ENCODE results near the gene INSR. TPM values are rescaled to one million over a fixed set of nuclear protein-coding genes. Genes with fewer than 3 reads are reported as not detected.
A peak's percentile ranks its signal among the peaks of the same experiment; 100 is the strongest.
"Not testable (repeated sequence)": the region's sequence is repeated elsewhere in the genome, so short reads cannot be mapped to it uniquely, and the experiment has no call there.

INSR gene
- polyA plus RNA-seq, 4 donors: 23.3 to 35.3 (median 28.7) TPM

DNA sequence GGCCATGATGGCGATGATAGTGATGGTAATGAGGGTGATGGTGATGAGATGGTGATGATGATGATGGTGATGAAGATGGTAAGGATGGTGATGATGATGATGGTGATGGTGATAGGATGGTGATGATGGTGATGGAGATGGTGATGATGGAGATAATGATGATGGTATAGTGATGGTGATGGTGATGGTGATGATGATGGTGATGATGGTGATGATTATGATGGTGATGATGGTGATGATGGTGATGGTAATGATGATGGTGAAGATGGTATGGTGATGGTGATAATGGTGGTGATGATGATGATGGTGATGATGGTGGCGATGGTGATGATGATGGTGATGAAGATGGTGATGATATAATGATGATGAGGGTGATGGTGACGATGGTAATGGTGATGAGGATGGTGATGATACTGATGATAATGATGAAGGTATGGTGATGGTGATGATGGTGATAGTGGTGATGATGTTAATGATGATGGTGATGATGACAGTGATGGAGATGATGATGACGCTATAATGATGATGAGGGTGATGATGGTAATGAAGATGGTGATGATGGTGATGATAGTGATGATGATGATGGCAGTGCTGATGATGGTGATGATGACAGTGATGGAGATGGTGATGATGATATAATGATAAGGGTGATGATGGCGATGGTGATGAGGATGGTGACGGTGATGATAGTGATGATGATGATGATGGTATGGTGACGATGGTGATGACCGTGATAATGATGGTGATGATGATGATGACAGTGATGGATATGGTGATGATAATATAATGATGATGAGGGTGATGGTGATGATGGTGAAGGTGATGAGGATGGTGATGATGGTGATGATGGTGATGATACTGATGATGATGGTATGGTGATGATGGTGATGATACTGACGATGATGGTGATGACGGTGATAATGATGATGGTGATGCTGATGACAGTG lies 187.2 kb downstream of the INSR start:
- DNase-seq (ENCODE audit: low read depth in 4 of 4, low spot score in 2 of 4): no peak

DNA sequence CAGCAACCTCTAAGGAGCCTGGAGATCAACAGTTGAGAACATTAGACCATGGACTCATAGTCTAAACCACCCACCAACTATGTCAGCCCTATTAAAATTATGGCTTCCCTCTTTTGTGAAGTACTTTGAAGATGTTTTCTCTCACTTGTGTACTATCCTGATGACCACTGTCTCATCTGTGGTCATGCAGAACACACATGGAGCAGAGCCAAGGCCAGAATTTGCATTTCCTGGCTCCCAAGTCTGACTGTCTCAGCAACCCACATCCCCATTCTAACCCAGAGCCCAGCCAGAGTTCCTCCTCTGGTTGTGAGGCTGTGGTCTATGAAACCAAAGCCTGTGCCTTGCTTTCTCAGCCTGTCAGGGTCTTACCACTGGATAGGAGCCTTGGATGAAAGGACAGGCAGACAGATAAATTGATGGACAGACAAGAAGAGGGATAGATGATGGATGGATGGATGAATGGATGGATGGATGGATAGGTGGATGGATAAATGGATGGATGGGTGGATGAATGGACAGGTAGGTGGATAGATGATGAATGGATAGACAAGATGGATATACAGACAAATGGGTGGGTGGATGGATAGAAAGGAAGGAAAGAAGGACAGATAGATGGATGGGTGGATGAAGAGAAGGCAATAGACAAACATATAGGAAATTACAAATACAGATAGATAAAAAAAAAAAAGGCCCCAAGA lies 189.3 kb downstream of the INSR start:
- no peak for DNase-seq (ENCODE audit: low read depth in 4 of 4, low spot score in 2 of 4)

DNA sequence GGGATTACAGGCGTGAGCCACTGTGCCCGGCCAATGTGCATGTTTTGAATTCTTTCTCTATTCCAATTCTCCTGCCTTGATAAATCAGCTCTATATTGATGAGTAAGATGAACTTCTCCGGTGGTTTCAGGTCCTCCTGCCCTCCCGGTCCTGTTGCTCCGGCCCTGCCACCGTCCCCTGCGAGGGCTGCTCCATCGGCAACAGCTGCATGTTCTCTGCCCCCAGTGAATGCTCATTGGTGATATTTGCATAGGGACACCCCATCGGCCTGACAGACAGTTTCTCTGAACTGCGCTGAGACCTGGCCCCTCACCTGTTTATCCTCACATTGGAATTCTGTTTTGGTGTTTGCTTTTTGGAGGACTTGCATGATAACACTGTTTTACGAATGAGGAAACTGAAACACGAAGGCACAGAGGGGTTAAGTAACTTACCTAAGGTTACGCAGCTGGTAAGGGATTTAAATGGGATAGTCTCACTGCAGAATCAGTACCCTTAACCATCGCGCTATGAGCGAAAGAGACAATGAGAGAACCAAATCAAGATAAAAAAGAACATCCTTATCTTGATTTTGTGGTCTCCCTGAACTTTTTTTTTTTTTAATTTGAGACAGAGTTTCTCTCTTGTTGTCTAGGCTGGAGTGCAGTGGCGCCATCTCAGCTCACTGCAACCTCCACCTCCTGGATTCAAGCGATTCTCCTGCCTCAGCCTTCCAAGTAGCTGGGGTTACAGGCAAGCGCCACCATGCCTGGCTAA lies 192.5 kb downstream of the INSR start:
- no peak for DNase-seq (ENCODE audit: low read depth in 4 of 4, low spot score in 2 of 4)

DNA sequence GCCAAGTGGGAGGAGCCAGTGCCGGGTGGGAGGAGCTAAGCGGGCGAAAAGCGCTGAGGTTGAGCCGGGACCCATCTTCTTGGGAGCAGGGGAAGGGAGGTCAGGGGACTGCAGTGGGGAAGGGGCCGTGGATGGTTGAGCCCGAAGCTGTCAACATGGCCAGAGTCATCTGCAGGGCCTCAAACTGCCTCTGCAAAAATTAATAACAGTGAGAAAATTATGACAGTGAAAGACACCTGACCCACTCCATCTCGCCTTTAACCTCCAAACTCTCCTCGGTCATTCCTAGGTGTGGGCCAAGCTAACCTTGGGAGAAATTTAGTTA lies 194.7 kb downstream of the INSR start:
- no peak for DNase-seq (ENCODE audit: low read depth in 4 of 4, low spot score in 2 of 4)

DNA sequence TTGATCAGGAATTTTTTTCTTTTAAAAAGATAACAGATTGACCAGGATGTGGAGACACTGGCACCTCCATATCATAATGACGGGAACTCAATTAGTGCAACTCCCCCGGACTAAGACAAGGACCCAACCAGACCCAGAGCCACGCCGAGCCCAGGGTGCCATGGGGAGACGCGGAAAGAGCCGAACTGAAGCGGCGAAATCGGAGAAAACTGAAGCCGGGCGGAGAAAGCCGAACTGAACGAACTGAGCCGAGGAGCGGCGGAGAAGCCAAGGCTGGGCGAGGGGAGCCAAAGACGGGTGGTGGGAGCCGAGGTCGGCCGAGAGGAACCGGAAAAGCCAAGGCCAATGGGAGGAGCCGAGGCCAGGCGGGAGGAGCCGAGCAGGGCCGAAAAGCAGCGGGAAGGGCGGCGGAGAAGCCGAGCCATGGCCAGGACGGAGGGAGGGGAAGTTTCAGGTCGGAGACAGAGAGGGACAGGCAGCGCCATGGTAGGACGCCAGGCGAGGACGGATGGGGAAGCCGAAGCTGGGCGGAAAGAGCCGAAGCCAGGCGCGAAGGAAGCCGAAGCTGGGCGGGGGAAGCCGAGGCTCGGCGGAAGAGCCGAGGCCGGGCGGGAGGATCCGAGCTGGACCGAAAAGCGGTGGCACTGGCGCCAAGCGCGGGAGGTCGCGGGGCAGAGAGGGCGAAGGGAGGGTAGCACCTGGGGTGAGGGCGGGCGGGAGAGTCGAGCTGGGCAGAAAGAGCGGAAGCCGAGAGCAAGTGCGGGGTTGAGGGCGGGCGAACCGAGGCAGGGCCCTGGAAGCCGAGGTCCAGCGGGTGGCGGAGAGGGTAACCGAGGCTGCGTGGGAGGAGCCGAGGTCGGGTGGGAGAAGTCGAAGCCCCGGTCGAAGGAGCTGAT lies 195.3 kb downstream of the INSR start:
- peak; percentile 78 to 88 (median 86) for DNase-seq (ENCODE audit: low read depth in 4 of 4, low spot score in 2 of 4)

DNA sequence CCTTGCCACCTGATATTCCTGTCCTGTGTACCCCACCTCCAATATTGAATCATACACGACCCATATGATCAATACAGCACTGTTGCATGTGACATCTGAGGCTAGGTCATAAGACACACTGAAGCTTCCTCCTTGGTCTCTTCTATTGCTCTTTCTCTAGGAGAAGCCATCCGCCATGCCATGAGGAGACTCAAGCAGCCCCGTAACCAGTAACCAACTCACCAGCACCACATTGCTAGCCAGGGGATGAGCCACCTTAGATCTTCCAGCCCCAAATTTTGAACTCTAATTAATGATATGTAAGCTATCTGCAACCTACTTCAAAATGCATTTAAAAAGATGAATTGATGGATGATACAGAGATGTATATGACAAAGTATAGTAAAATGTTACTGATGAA lies 196.1 kb downstream of the INSR start:
- DNase-seq (ENCODE audit: low read depth in 4 of 4, low spot score in 2 of 4): no peak

DNA sequence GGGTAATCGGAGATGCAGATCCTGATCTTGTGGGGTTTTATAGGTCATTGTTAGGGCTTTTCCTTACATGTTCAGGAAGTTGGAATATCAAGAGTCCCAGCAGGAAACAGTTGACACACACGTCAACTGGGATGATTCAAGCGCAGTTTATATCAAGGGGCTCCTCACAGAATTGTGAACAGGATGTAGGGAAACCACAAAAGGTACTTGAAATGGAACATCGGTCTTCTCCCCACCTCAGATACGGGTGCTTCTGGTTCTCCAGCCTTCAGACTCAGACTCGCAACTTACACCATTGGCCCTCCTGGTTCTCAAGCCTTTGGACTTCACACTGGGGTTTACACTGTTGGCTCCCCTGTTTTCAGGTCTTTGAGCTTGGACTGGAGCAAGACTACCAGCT lies 205.2 kb downstream of the INSR start:
- no peak for DNase-seq (ENCODE audit: low read depth in 4 of 4, low spot score in 2 of 4)

DNA sequence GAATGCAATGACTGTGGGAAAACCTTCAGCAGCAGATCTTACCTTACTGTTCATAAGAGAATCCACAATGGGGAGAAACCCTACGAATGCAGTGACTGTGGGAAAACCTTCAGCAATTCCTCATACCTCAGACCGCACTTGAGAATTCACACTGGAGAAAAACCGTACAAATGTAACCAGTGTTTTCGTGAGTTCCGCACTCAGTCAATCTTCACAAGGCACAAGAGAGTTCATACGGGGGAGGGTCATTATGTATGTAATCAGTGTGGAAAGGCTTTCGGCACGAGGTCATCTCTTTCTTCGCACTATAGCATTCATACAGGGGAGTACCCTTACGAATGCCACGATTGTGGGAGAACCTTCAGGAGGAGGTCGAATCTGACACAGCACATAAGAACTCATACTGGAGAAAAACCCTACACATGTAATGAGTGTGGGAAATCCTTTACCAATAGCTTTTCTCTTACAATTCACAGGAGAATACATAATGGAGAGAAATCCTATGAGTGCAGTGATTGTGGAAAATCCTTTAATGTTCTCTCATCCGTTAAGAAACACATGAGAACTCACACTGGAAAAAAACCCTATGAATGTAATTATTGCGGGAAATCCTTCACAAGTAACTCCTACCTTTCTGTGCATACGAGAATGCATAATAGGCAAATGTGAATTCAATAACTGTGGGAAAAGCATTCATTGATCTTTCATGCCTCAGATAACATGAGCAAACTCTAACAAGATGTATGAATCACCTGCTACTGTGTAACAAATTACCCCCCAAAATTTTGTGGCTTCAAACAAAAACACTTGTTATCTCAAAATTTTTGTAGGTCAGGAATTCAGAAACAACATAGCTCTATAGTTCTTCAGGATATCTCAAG lies 210.9 kb downstream of the INSR start:
- DNase-seq (ENCODE audit: low read depth in 4 of 4, low spot score in 2 of 4): no peak

DNA sequence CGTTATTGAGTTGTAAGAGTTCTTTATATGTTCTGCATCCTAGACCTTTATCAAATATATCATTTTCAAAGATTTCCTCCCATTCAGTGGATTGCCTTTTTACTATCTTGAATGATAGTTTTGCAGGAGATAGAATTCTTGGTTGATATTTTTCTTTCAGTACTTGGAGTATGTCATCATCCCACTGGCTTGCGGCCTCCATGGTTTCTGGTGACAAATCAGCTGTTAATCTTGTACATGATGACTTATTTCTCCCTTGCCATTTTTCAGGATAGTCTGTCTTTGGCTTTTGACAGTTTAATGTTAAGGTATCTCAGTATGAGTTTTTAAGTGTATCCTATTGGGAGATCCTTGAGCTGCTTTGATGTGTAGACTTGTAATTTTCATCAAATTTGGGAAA lies 216.2 kb downstream of the INSR start:
- DNase-seq (ENCODE audit: low read depth in 4 of 4, low spot score in 2 of 4): no peak

DNA sequence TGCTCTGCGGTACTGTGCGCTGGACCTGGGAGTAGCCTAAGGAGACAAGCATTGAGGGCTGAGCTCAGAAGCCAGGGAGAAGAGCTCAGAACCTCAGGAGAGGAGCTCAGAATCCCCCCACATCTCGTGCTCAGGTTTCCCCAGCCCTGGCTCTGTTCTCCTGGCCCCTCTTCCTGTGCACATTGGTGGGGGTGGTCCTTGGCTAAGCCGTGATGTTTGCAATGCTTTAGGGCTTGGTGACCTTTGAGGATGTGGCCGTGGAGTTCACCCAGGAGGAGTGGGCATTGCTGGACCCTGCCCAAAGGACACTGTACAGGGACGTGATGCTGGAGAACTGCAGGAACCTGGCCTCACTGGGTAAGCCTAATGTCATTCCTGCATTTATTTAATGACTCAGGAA lies 218.1 kb downstream of the INSR start:
- DNase-seq (ENCODE audit: low read depth in 4 of 4, low spot score in 2 of 4): no peak

DNA sequence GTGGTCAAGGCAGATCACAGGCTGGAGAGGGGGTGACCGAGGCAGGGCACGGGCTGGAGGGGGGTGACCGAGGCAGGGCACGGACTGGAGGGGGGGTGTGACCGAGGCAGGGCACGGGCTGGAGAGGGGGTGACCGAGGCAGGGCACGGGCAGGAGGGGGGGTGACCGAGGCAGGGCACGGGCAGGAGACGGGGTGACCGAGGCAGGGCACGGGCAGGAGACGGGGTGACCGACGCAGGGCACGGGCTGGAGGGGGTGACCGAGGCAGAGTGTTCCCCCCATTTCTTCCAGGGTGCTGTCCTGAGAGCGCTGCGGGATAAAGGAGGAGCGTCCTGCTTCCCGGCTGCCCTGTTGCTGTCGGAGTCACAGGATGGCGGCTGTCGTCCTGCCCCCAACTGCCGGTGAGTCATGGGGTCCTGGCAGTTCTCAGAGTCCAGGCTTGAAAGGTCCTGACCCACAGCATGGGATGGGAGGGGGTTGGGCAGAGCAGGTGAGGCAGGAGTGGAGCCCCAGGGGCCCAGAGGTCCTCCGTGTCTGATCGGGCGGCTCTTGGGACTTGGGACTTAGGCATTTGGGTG lies 219.4 kb downstream of the INSR start:
- DNase-seq (ENCODE audit: low read depth in 4 of 4, low spot score in 2 of 4): no peak

DNA sequence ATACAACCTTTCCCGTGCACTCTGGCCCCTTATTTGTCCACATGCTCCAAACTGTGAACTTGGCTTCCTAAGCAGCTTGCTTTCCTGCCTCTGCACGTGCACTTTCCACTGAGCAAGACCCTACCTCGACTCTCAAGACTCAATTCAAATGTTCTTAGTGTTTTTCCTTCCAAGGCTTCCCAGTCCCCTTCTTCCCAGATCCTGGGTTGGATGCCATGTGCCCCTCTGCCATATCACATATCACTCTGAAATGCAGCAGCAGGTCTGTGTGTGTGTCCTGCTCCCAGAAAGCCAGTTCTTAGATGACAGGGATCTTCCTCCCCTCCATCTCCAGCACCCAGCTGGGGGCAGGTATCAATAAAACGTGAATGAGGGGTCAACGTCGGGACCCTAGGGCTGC lies 221.7 kb downstream of the INSR start:
- DNase-seq (ENCODE audit: low read depth in 4 of 4, low spot score in 2 of 4): no peak

DNA sequence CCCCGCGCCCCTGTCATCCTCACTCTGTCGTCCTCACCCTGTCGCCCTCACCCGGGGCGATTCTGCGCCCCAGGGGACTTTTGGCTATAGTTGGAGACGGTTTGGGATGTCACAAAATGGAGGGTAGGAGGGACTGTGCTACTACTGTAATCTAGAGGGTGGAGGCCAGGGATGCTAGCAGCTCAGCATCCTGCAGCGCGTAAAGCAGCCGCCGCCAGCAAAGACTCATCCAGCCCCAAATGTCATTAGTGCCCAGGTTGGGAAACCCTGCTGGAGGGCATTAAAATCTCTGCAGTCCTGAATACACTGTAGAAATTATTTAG lies 224.3 kb downstream of the INSR start:
- no peak for DNase-seq (ENCODE audit: low read depth in 4 of 4, low spot score in 2 of 4)

DNA sequence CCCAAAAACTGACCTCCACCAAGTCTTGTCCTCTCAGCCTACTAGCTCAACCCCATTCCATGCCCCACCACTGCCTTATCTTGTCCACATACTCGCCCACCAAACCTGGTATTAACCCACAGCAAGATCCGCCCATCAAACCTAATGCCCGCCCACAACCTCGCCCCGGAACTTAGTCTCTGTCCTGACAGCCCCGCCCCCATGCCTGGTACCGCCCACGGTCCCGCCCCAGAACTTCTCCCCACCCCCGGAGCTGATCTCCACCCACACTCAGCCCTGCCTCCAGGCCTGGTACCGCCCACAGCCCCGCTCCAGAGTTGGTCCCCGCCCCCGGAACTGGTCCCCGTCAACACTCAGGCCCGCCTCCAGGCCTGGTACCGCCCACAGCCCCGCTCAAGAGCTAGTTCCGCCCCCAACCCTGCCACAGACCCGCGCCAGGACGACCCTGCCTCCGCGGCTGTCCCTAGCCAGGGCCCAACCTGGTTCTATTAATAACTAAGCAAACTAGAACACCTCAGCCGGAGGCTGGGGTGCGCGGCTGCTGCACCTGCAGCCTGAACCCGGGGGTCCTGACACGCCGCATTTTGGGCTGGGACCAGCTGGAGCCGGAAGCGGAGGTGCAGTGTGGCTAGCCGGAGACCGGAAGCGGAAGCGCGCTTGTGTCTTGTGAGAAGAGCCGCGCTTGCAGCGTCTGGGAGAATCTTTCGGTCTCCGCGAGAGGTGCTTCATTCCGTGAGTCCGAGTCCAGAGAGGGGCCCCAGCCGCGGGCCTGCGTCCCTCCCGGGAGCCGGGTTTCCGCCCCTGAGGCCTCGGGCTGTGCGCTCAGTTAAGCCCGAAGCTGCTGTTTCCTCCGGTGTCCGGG lies 224.9 kb downstream of the INSR start, which contains the start of gene ZNF557:
Gene ZNF557, plus strand, starts transcription at position 662 of the 862 bp plus-strand sequence. CDS start 5,372 bp downstream, outside the sequence.
- DNase-seq (ENCODE audit: low read depth in 4 of 4, low spot score in 2 of 4): peak; percentile 91 to 95 (median 93)

DNA sequence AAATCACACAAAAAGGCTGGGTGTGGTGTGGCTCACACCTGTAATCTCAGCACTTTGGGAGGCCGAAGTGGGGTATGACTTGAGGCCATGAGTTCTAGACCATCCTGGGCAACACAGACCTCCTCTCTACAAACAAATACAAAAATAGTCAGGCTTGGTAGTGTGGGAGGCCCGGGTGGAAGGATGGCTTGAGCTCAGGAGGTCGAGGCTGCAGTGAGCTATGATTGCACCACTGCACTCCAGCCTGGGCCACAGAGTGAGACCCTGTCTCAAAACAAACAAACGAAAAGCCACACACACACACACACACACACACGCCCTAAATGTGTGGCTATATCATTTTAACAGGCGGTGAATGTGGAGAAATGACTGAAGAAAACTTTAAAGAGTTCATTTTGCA lies 225.6 kb downstream of the INSR start:
- DNase-seq (ENCODE audit: low read depth in 4 of 4, low spot score in 2 of 4): no peak

DNA sequence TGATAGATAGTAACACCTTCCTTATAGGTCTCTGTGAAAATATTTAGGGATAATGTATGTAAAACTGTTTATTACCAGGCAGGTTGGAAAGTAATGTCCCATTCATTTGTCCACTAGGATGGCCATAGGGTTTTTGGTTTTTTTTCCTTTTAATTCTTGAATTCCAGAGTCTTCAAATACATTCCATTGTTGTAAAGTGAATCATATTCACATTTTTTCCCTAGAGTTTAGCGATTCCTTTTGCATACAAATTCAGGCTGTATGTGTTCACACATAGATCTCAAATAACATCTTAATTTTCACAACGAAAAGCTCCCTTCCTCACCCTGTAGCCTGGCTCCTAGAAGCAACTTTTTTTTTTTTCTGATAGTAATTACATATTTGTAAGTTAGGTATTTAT lies 226.5 kb downstream of the INSR start:
- no peak for DNase-seq (ENCODE audit: low read depth in 4 of 4, low spot score in 2 of 4)

DNA sequence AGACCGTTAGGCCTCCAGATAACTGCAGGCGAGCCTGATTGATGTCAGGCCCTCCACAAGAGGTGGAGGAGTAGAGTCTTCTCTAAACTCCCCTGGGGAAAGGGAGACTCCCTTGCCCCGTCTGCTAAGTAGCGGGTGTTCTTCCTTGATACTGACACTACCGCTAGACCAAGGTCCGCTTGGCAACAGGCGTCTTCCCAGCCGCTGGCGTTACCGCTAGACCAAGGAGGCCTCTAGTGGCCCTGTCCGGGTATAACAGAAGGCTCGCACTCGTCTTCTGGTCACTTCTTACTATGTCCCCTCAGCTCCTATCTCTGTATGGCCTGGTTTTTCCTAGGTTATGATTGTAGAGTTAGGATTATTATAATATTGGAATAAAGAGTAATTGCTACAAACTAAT lies 227.1 kb downstream of the INSR start:
- not testable (repeated sequence) for DNase-seq (ENCODE audit: low read depth in 4 of 4, low spot score in 2 of 4)

DNA sequence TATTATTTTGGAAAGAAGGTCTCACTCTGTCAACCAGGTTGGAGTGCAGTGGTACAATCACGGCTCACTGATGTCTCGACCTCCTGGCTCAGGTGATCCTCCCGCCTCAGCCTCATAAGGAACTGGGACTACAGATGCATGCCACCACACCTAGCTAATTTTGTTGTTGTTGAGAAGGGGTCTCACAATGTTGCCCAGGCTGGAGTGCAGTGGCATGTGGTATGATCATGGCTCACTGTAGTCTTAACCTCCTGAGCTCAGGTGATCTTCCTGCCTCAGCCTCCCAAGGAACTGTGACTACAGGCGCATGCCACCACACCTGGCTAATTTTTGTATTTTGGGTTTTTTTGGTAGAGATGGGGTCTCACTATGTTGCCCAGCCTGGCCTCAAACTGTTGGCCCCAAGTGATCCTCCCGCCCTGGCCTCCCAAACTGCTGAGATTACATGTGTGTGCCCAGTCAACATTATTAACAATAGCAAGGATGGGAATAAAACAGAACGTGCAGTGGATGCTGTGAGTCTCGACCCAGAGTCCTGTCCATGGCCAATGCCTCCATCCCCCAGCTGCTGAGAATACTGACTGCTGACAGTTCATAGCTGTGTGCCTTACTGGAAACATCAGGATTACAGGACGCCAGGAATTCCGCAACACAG lies 230.3 kb downstream of the INSR start:
- DNase-seq (ENCODE audit: low read depth in 4 of 4, low spot score in 2 of 4): no peak

All from left renal cortex interstitium (tissue), 4 donors.